GM19455 (cell line): Measurements from ENCODE around the gene PLA2G2D.

Experiments used
- ATAC-seq: cut with Tn5 transposase; IDR thresholded peaks from one replicate; pipeline ENCODE4 v1.9.1; 2021; ENCODE audit not compliant: unreplicated experiment

PLA2G2D gene, protein sequence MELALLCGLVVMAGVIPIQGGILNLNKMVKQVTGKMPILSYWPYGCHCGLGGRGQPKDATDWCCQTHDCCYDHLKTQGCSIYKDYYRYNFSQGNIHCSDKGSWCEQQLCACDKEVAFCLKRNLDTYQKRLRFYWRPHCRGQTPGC

DNA sequence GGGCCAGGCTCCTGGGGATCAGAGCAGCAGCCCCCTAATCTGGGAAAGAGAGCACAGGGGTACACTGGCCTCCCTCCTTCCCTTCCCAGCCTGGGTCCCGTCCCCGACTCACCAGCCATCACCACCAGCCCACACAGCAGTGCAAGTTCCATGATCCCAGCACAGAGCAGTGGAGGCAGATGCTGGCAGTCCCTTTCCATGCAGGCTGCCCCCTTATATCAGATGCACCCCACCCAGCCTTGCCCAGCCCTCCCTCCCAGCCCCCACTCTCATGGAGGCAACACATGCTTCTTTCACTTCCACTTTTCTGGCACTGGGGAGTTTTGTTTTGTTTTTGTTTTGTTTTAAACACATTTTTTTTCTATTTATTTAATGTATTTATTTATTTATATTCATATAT, at the start of gene PLA2G2D:
Gene PLA2G2D, minus strand, starts transcription at position 190 of the 400 bp plus-strand sequence. Its CDS starts 38 bp downstream, at position 152.
- no peak for ATAC-seq

DNA sequence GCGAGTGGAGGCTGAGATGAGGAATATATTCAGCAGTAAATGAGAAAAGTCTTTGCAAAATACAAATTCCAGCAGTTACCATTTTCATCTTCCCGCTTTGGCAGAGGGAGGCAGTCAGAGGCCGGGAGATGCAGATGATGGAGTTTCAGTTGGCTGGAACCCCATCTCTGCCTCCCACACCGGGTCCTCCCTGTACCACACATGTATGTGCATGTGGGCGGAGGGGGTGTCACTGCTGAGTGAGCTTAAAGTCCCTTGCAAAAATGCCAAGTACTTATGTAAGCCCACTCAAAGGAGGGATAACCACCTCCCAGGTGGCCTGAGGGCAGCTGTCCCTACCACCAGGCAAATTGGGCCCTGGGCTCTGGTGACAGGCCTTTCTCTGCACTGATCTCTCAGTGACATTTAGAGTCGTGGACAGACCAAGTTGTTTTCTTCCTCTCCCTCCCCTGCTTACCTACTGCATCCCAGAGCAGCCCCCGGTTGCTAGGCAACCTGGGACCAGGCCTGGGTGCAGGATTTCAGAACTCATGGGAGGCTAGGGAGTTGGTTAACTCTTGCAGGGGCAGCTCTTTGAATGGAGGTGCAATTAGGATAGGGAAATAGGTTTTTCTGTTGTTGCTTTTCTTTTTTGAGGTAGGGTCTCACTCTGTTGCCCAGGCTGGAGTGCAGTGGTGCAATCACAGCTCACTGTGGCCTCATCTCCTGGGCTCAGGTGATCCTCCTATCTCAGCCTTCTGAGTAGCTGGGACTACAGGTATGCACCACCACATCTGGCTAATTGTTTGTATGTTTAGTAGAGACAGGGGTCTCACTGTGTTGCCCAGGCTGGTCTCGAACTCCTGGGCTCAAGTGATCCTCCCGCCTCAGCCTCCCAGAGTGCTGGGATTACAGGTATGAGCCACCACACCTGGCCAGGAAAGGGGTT, 49.5 kb upstream of the PLA2G2D start:
- ATAC-seq: no peak

DNA sequence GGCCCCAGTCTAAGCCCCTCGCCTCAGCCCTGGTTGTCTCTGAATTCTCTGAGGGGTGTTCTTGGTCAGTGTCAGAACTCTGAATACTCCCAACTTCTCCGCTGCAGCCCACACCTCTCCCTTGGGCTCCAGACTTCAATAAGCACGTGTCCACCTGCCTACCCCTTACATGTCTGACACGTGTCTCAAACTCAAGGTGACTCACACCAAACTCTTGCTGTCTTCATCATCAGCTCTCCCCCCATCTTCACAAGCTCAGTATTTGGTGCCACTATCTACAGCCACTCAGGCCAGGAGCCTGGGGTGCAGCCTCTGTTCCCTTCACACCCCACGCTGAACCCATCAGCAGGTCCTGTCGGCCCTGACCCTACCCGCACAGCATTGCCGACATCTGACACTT, 47.8 kb upstream of the PLA2G2D start:
- ATAC-seq: no peak

DNA sequence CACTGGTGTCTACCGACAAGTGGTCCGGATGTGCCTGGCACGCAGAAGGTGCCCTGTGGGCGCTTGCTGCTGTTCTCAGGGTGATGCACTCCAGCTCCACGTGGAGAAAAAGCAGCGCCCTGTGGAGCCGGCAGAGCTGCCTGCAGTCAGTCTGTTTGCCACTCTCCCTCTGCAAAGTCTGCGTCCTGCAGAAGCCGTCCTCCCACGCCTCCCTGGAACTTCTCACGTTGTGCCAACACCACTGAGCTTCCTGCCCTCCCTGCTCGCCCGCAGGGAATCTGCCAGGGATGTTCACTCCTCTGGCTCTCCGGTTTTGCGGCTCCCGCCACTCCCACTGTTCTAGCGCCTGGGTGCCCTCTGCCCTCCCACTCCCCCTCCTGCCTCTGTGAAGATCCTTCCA, 46.7 kb upstream of the PLA2G2D start:
- no peak for ATAC-seq

DNA sequence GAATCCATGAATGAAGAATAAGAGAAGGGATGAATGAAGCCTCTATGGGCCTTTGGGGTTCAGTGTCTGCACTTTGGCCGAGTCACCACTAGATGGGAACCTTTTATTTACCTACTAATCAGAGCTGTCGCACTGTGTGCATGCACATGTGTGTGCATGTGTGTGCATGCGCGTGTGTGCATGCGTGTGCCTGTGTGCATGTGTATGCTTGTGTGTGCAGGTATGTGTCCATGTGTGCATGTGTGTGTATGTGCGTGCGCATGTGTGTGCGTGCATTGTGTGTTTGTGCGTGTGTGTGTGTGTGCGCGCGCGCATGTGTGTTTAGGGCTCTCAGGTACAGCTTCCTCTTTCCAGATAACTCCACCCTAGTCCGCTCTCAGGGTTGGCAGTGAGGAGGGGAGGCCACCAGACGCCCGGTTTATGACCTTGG, 46.2 kb upstream of the PLA2G2D start:
- no peak for ATAC-seq

DNA sequence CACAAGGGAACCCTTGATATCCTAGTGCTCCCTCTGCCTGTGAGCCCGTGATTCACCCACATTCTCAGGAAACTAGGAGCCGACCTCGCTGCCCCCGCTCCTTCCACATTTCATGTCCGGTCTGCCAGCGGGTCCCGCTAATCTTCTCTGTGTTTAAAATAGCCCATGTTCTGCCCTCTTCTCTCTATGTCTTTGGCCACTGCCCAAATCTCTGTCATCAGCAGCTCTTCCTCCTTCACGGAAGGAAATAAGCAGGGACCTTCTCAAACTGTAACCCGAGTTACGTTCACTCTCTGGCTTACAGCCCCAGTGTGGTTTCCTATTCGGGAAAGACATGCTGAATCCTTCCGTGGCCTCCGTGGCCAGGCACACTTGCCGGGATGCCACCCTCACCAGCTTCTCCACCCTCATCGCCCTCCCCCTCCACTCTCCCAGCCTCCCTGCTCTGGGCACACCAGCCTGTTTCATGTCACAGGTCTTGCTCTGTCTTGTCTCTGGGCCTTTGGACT, 45.4 kb upstream of the PLA2G2D start:
- ATAC-seq: no peak

DNA sequence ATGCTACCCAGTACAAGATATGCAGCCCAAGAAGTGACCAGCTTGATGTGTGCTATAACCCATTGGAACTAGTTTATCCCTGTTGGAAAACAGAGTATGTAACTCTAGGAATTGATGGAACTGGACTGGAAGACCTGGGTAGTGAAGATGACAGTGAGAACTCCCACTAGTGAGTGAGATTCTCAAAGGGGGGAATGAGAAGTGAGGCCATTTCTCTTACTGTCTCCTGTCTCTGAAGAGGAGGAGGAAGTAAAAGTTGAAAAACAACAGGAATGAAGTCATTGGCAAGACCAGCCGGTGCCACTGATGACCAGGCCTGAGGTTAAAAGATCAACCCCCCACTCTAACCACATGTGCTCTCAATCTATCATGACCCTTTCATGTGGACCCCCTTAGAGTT, 40.7 kb upstream of the PLA2G2D start:
- no peak for ATAC-seq

DNA sequence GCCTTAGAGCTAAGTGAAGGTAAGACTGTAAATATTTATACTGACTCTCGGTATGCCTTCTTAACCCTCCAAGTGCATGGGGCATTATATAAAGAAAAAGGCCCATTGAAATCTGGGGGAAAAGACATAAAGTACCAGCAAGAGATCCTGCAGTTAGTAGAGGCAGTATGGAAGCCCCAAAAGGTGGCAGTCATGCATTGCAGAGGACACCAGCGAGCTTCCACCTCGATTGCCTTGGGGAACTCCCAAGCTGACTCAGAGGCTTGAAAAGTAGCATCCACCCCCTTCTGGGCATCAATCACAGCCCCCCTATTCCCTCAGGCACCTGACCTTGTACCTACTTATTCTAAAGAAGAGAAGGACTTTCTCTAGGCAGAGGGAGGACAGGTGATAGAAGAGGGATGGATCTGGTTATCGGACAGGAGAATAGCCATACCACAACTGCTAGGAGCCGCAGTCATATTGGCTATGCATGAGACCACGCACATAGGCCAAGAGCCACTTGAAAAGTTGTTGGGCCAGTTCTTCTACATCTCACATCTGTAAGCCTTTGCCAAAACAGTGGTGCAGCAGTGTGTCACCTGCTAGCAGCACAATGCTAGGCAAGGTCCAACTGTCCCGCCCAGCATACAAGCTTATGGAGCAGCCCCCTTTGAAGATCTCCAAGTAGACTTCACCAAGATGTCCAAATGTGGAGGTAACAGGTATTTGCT, 39.2 kb upstream of the PLA2G2D start:
- ATAC-seq: no peak

DNA sequence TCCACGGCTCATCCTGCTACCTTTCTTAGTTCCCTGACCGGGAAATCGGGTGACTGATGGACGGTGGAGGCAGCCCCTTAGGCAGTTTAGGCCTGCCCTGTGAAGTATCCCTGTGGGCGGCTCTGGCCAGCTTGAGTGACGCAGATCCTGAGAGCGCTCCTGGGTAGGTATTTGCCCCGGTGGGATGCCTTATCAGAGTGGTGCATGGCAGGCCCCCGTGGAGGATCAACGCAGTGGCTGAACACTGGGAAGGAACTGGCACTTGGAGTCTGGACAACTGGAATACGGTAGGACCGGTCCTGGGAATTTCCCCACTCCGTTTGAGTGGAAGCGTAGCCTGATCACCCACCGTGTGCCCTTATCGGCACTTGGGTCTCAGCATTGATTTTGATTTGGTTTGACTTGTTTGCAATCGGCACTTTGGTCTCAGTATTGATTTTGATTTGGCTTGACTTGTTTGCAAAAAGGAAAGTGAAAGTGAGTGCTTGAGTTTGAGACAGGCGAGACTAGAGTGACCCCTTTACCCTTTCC, 35.0 kb upstream of the PLA2G2D start:
- ATAC-seq: no peak

DNA sequence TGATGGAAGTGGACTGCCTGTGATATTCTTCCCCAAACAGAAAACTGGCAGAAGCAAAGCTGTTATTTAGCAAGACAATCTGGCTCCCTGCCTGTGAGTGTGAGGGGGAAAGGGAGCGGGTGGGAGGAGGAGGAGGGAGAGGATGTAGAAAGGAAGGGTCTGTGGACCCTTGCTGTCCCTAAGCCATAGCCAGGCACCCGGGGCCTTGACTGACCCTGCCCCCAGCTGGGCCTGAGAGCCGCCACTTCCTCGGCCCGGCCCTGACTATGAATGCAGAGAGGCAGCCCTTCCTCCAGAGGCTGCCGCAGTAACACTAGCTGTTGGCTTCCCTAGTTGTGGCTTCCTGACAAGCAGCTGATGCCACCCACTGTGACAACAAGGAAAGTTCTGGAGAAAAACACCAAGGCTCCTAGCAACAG, 33.7 kb upstream of the PLA2G2D start:
- no peak for ATAC-seq

DNA sequence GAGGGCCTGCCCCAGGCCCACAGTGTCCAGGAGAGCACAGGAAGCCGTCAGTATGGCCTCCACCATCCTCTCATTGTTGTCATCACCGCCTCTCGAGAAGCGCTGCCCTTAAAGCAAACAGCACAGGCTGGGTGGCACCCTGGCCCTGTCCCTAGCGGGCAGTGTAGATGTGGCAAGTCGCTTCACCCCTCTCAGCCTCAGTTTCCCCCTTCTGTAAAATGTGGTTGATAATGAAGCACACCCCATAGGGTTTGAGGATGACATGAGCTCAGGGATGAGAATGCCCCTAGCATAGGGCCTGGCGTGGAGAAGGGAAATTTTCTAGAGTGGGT, 33.2 kb upstream of the PLA2G2D start:
- no peak for ATAC-seq

DNA sequence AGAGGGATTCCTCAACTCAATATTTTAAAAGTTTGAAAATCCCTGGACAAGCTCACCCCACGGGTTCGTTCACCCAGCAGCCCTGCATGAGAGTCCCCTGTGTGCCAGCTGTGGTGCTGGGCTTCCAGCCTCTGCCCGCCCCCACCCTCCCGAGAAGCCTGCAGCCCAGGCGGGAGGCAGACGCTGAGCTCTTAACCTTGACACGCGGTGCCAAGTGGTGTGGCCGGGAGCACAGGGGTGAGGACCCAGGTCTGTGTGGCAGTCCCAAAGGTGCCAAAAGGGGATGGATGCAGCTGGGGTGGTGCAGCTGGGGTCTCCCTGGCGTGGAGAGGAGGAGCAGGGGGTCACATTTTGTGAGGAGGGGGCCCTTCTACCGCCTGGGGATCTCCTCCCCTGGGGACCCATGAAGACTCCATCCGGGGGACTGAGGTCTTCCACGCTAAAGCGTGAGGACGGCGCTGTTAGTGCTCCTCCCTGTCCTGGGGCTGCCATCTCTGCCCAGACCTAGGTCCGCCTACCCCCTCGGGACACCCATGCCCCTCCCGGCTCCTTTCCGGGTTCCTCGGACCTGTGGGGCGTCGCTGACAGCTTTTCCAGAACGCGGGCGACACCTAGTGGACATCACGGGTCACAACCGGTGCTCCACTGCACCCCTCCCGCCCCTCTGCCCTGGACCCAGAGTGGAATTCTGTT, 32.7 kb upstream of the PLA2G2D start:
- ATAC-seq: no peak

DNA sequence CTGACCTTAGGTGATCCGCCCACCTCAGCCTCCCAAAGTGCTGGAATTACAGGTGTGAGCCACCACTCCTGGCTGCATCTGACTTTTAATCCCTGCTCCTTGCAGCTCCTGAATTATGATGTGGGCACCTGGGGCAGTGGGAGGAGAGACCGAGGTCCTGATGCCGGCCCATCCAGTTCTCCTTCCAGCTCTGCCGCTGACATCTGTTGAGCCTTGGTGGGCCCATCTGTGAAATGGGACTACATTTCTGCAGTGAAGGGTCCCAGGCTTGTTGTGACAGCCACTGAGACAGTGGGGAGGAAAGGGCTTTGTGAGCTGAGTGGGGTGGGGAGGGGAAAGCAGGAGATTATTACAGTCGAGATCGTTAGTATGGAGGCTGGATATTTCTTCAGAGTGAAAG, 31.6 kb upstream of the PLA2G2D start:
- ATAC-seq: no peak

DNA sequence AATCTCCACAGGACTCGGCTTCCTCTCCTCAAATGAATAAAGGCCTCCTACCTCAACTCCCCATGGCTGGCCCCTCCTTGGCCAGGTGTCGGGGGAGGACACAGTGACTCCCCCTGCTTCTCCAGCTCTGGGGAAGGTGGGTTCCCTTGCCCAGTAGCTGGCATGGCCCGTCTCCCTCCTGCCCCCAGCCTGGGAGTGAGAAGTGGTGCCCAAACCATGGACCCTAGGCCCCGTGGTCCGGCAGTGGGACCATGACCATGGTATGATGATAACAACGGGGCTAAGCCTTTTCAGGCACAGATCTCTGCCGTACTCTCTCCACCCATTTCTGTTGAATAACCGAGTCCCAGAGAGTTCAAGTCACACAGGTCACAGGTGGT, 31.0 kb upstream of the PLA2G2D start:
- no peak for ATAC-seq

DNA sequence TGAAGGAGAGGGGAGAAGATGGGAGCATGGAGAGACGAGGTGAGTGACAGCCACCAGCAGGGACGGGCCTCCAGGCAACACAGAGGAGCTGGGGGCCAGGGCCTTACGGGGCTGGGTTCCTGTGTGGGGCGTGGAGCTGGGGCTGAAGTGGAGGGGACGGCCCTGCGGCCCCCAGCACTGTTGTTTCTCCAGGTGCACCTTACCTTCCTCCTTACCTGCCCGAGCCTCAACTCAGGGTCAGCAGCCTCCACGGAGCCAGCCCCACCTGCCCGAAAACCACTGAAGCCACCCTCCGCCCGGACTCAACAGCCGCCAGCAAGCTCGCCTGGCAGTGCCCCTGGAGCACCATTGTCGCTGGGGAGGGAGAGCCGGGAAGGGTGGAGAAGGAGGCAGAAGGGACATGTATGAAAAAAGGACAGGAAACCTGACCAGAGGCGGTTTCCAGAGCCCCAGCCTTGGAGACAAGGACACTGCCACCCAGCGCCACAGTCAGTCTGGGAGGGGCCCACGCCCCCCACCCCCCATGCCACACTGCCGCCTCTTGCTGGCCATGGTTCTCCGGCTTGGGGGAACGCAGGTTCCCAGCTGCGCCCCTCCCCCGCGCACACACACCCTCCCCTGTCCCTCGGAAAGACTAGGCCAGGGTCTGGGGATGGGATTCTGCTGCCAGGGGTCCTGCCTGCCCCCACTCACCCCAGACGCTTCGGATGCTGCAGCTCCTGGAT, 30.4 kb upstream of the PLA2G2D start:
- ATAC-seq: no peak

DNA sequence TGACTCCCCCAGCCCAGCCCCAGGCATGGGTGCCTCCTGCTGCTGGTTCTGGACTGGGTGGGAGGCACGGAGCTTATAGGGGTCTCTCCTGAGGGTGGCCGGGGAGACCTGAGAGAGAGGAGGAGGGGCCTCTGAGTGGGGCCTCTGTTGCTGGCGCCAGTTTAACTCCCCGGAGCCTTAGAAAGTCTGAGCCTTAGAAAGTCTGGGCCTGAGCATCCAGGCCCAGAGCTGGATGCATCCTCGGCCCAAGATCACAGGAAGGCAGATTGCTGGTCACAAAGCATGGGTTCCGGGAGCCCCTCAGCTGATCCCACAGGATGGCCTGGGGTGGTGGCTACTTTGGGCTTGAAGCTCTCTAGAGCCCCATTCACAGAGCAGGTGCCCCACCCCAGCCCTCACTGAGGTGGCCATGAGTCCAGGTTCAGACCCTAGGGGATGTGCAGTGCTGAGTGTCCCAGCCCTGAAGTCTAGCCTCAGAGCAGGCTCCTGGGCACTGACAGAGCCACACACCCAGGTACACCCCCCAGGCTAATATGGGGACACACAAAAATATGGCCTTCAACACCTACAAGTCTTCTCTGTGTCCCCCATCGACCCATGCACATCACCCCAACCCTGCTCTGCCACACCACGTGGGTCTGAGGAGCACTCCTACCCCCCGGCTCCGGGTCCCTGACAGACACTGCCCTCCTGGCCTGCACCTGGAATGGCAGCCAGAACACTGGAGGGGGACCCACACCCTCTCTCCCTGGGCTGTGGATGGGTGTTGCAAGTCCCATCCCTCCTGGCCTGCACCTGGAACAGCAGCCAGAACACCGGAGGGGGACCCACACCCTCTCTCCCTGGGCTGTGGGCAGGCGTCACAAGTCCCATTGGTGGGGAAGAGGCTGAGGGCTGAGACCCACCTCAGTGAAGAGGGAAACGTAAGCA, 29.5 kb upstream of the PLA2G2D start:
- no peak for ATAC-seq

DNA sequence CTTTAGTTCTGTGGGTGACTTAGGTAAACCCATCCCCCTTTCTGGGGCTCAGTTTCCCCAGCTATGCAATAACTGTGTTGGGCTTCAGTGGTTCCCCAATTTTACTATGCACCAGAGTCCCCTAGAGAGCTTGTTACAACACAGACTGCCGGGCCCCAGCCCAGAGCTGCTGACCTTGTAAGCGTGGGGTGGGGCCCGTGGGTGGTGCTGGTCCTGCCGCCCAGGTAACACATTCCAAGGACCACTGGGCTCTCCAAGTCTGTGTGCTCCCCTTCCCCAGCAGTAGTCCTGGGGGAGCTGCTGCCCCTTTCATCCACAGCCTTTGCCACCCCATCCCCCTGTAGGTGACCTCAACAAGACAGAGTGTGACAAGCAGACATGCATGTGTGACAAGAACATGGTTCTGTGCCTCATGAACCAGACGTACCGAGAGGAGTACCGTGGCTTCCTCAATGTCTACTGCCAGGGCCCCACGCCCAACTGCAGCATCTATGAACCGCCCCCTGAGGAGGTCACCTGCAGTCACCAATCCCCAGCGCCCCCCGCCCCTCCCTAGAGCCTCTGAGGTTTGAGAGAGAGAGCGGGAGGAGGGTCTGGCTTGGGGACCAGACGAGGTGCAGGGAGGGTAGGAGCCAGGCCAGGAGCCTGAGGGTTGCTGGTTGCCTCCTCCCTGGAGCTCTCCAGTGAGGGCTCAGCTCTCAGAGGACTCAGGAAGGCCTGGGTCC, 28.7 kb upstream of the PLA2G2D start:
- no peak for ATAC-seq

DNA sequence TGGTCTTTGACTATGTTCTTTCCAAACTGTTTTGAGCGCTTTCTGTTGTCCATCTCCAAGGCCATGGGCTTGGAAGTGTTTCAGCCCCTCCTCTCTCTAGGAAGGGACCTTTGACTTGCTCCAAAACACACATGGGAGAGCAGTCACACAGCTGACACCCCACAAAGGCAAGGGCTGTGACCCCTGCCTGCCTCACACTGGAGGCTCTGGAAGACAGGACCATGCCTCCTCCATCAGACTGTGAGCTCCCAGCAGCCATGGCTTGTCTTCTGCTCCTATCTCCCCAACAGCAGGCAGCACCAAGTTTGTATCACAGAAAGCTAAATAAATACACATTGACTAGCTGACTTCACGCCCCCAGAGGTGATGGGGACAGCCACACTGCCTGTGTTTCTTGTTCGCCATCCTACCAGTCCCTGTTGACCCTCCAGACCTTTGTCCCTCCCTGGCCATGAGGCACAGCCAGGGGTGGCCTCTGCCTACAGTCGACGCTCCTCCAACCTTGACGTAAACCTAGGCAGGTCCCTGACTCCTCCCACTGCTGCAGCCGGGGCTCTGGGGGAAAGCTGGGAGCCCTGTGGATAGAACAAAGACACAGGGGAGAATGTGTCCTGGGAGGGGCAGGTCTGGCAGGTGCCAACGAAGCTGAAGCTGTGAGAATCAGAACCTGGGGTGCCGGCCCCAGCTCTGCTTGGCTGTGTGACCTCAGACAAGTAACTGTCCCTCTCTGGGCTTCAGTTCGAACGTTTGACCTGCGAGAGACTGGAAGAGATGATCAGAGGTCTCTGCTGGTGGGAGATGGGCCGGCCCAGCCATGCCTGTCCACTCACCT, 24.6 kb upstream of the PLA2G2D start:
- ATAC-seq: no peak
